Measurements from ENCODE around the gene TSR3. TPM values are rescaled to one million over a fixed set of nuclear protein-coding genes. Genes with fewer than 3 reads are reported as not detected.

The TSR3 gene
- total RNA-seq, 2 experiments from 2014 or later = 40.6 to 46.0 TPM

GRCh38 chr16:1345651-1346421 lies 5.8 kb downstream of the TSR3 start:
- DNase-seq = no peak
- peaks cover 23% of the 10 kb centered on the region for H3K4me1 Mint-ChIP-seq
- H3K36me3 Mint-ChIP-seq (ENCODE audit: low read depth) = no peaks in the 10 kb centered on the region
- H3K27me3 Mint-ChIP-seq = no peaks in the 10 kb centered on the region
- H3K4me3 Mint-ChIP-seq = no peak overlapping the region
- H3K27ac Mint-ChIP-seq = no peak overlapping the region
- ChIA-PET POLR2A (interaction anchor here (0.9 to 1.6 kb wide), 2 partner anchors 11 to 427 kb away, joined by 3 to 5 read pairs; partner anchors contain the start of genes EME2 and MRPS34), CTCF (no interaction called here)
- H3K9me3 Mint-ChIP-seq = no peaks in the 10 kb centered on the region

- Mint-ChIP-seq H3K9me3 (no peaks in the 10 kb centered on the region), H3K4me3 (no peak overlapping the region), H3K36me3 (ENCODE audit: low read depth) (no peaks in the 10 kb centered on the region), H3K27ac (no peak overlapping the region), H3K4me1 (peaks cover 15% of the 10 kb centered on the region), H3K27me3 (no peaks in the 10 kb centered on the region)
- ChIA-PET CTCF (no interaction called here), POLR2A (interaction anchor here (0.9 kb wide), 1 partner anchor 427 kb away, joined by 3 read pairs; the partner anchor contains the start of genes EME2 and MRPS34)
- no peak for DNase-seq
Measured at GRCh38 chr16:1345087-1345486, 6.6 kb downstream of the TSR3 start.

- peaks cover 13% of the 10 kb centered on the region for H3K4me1 Mint-ChIP-seq
- ChIA-PET CTCF (no interaction called here), POLR2A (interaction anchor here (0.7 to 1.1 kb wide), 3 partner anchors 35 to 906 kb away, joined by 3 read pairs; partner anchors contain the start of genes EME2 and MRPS34)
- H3K27me3 Mint-ChIP-seq = no peaks in the 10 kb centered on the region
- H3K9me3 Mint-ChIP-seq = no peaks in the 10 kb centered on the region
- no peaks in the 10 kb centered on the region for H3K36me3 Mint-ChIP-seq (ENCODE audit: low read depth)
- DNase-seq = no peak
- no peak overlapping the region for H3K27ac Mint-ChIP-seq
- no peak overlapping the region for H3K4me3 Mint-ChIP-seq
Measured at GRCh38 chr16:1344499-1344898, 7.2 kb downstream of the TSR3 start.

- no peaks in the 10 kb centered on the region for H3K36me3 Mint-ChIP-seq (ENCODE audit: low read depth)
- no peak for DNase-seq
- POLR2A ChIA-PET = interaction anchor here (1.0 to 2.5 kb wide), 5 partner anchors 12 to 812 kb away, joined by 3 to 12 read pairs (median 3); partner anchors contain the start of genes JPT2, TRAF7 and UBE2I
- no peak overlapping the region for H3K4me3 Mint-ChIP-seq
- H3K9me3 Mint-ChIP-seq = no peaks in the 10 kb centered on the region
- H3K4me1 Mint-ChIP-seq = peaks cover 13% of the 10 kb centered on the region
- CTCF ChIA-PET = interaction anchor here (1.0 to 1.9 kb wide), 4 partner anchors 11 to 268 kb away, joined by 3 to 6 read pairs (median 5); partner anchors contain the start of genes CRAMP1, IFT140 and UQCC4
- H3K27ac Mint-ChIP-seq = no peak overlapping the region
- no peaks in the 10 kb centered on the region for H3K27me3 Mint-ChIP-seq
Measured at GRCh38 chr16:1343428-1344242, 8.0 kb downstream of the TSR3 start.

GRCh38 chr16:1342526-1343427 lies 8.9 kb downstream of the TSR3 start:
- Mint-ChIP-seq H3K4me3 (peak overlapping the region; percentile 56), H3K27me3 (no peaks in the 10 kb centered on the region), H3K4me1 (peaks cover 13% of the 10 kb centered on the region), H3K36me3 (ENCODE audit: low read depth) (no peaks in the 10 kb centered on the region), H3K9me3 (no peaks in the 10 kb centered on the region), H3K27ac (no peak overlapping the region)
- ChIA-PET CTCF (interaction anchor here (1.0 to 1.9 kb wide), 4 partner anchors 11 to 269 kb away, joined by 3 to 6 read pairs (median 5); partner anchors contain the start of genes CRAMP1, IFT140 and UQCC4), POLR2A (interaction anchor here (0.6 to 2.5 kb wide), 7 partner anchors 11 to 813 kb away, joined by 3 to 12 read pairs (median 3); partner anchors contain the start of genes JPT2, TRAF7, UBE2I and UQCC4)
- peak; percentile 96 for DNase-seq

- no peaks in the 10 kb centered on the region for H3K27me3 Mint-ChIP-seq
- ChIA-PET CTCF (interaction anchor here (1.3 to 1.9 kb wide), 3 partner anchors 10 to 270 kb away, joined by 3 to 6 read pairs (median 4); partner anchors contain the start of genes CRAMP1 and IFT140), POLR2A (interaction anchor here (0.6 to 2.5 kb wide), 4 partner anchors 12 to 770 kb away, joined by 3 to 12 read pairs (median 3); partner anchors contain the start of genes UBE2I and UQCC4)
- H3K27ac Mint-ChIP-seq = no peak overlapping the region
- H3K4me3 Mint-ChIP-seq = no peak overlapping the region
- H3K4me1 Mint-ChIP-seq = peaks cover 13% of the 10 kb centered on the region
- H3K9me3 Mint-ChIP-seq = no peaks in the 10 kb centered on the region
- DNase-seq = no peak
- H3K36me3 Mint-ChIP-seq (ENCODE audit: low read depth) = no peaks in the 10 kb centered on the region
Measured at GRCh38 chr16:1341495-1342420, 9.9 kb downstream of the TSR3 start.

GRCh38 chr16:1340730-1341494 lies 10.8 kb downstream of the TSR3 start:
- Mint-ChIP-seq H3K9me3 (no peaks in the 10 kb centered on the region), H3K27ac (no peak overlapping the region), H3K27me3 (peaks cover 8% of the 10 kb centered on the region), H3K36me3 (ENCODE audit: low read depth) (no peaks in the 10 kb centered on the region), H3K4me3 (no peak overlapping the region), H3K4me1 (peaks cover 13% of the 10 kb centered on the region)
- ChIA-PET CTCF (no interaction called here), POLR2A (interaction anchor here (2.5 kb wide), 1 partner anchor 32 kb away, joined by 12 read pairs; the partner anchor contains the start of gene UBE2I)
- no peak for DNase-seq

GRCh38 chr16:1338855-1339675 lies 12.6 kb downstream of the TSR3 start:
- H3K36me3 Mint-ChIP-seq (ENCODE audit: low read depth) = no peaks in the 10 kb centered on the region
- peaks cover 21% of the 10 kb centered on the region for H3K27me3 Mint-ChIP-seq
- H3K27ac Mint-ChIP-seq = no peak overlapping the region
- no peak for DNase-seq
- ChIA-PET POLR2A (no interaction called here), CTCF (no interaction called here)
- H3K4me3 Mint-ChIP-seq = no peak overlapping the region
- peaks cover 13% of the 10 kb centered on the region for H3K4me1 Mint-ChIP-seq
- no peaks in the 10 kb centered on the region for H3K9me3 Mint-ChIP-seq

- POLR2A ChIA-PET = no interaction called here
- CTCF ChIA-PET = no interaction called here
Measured at GRCh38 chr16:1338119-1338730, 13.5 kb downstream of the TSR3 start.

GRCh38 chr16:1337486-1337885 lies 14.2 kb downstream of the TSR3 start:
- CTCF ChIA-PET = no interaction called here
- Mint-ChIP-seq H3K27ac (no peak overlapping the region), H3K9me3 (no peaks in the 10 kb centered on the region), H3K4me1 (peaks cover 7% of the 10 kb centered on the region), H3K27me3 (peaks cover 24% of the 10 kb centered on the region), H3K36me3 (ENCODE audit: low read depth) (no peaks in the 10 kb centered on the region), H3K4me3 (no peak overlapping the region)
- no peak for DNase-seq
- POLR2A ChIA-PET = no interaction called here

More at GRCh38 chr16:1338119-1338730, 13.5 kb downstream of the TSR3 start:
- peaks cover 21% of the 10 kb centered on the region for H3K27me3 Mint-ChIP-seq
- H3K4me3 Mint-ChIP-seq = no peak overlapping the region
- no peaks in the 10 kb centered on the region for H3K9me3 Mint-ChIP-seq
- no peaks in the 10 kb centered on the region for H3K36me3 Mint-ChIP-seq (ENCODE audit: low read depth)
- H3K4me1 Mint-ChIP-seq = peaks cover 11% of the 10 kb centered on the region
- H3K27ac Mint-ChIP-seq = no peak overlapping the region
- DNase-seq = no peak

Data from activated CD4-positive, alpha-beta memory T cell treated with anti-CD3 and anti-CD28 coated beads, Interleukin-2, amount 10 ng/mL, durations not matched to agents 7 days and 5 days (primary cell).